ENCODE measurements around the gene GOLPH3L.

The GOLPH3L gene

DNA sequence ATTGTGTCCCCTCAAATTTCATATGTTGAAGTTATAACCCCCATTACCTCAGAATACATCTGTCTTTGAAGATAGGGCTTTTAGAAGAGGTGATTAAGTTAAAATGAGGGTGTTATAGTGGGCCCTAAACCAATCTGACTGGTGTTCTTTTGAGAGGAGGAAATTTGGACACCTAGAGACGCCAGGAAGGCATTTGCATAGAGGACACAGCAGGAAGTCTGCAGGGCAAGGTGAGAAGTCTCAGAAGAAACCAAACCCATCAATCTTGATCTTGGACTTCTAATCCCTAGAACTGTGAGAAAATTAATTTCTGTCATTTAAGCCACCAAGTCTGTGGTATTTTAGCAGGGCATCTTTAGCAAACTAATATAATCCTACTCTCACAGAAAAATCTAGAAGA, 13.0 kb downstream of the GOLPH3L start:
- no peak for DNase-seq (ENCODE audit: extremely low read depth, insufficient read length)
- H3K36me3 ChIP-seq (ENCODE audit: control insufficient read depth, insufficient read depth, low read length), result peaks cover 2% of the 10 kb centered on the region; the same call in 1 of the 2 replicates
- TF ChIP-seq, protein P1, sequence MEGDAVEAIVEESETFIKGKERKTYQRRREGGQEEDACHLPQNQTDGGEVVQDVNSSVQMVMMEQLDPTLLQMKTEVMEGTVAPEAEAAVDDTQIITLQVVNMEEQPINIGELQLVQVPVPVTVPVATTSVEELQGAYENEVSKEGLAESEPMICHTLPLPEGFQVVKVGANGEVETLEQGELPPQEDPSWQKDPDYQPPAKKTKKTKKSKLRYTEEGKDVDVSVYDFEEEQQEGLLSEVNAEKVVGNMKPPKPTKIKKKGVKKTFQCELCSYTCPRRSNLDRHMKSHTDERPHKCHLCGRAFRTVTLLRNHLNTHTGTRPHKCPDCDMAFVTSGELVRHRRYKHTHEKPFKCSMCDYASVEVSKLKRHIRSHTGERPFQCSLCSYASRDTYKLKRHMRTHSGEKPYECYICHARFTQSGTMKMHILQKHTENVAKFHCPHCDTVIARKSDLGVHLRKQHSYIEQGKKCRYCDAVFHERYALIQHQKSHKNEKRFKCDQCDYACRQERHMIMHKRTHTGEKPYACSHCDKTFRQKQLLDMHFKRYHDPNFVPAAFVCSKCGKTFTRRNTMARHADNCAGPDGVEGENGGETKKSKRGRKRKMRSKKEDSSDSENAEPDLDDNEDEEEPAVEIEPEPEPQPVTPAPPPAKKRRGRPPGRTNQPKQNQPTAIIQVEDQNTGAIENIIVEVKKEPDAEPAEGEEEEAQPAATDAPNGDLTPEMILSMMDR (IDR thresholded peaks at IDR 0.05; ENCODE audit: insufficient read depth, low read length, poor library complexity, severe bottlenecking), result no peak
- no peaks in the 10 kb centered on the region for H3K27me3 ChIP-seq (replicated peaks; ENCODE audit: control insufficient read depth, insufficient read depth, low read length)
- H3K4me3 ChIP-seq (replicated peaks; ENCODE audit: low read depth, low read length), result no peak overlapping the region

DNA sequence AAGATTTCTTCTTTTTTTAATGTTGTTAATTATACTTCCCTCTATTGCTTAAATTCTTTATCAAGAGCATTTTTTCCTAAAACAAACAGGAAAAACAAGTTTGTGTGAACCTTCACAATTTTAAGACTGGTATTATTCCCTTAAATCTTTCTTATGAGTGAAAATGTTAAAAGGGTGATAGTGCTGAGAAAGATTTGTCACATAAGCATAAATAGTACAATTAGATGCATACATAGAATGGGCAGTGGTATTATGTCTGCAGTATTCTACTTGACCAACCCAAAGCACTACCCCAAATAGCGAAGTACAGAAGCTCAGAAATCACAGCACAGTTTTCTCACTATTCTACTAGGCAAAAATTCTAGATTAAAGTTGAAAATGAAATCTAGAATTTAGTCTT, 18.0 kb downstream of the GOLPH3L start:
- H3K4me3 ChIP-seq (replicated peaks; ENCODE audit: low read depth, low read length), result no peak overlapping the region
- H3K27me3 ChIP-seq (replicated peaks; ENCODE audit: control insufficient read depth, insufficient read depth, low read length), result no peaks in the 10 kb centered on the region
- no peak for DNase-seq (ENCODE audit: extremely low read depth, insufficient read length)
- H3K36me3 ChIP-seq (ENCODE audit: control insufficient read depth, insufficient read depth, low read length), result no peaks in the 10 kb centered on the region; the same call in 1 of the 2 replicates
- TF ChIP-seq, protein P1 (IDR thresholded peaks at IDR 0.05; ENCODE audit: insufficient read depth, low read length, poor library complexity, severe bottlenecking), result no peak

DNA sequence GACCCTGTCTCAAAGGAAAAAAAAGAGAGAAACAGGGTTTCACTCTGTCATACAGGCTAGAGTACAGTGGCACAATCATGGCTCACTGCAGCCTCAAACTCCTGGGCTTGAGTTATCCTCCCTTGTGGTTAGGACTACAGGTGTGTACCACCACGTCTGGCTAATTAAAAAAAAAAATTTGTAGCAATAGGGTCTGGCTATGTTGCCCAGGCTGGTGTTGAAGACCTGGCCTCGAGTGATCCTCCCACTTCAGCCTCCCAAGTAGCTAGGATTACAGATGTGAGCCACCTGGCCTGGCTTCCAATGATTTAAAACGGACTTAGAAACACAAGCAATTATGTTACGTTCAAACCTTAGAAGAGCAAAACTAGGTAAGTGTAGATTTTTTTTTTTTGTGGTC, 22.1 kb downstream of the GOLPH3L start:
- TF ChIP-seq, protein P1 (IDR thresholded peaks at IDR 0.05; ENCODE audit: insufficient read depth, low read length, poor library complexity, severe bottlenecking), result no peak
- DNase-seq (ENCODE audit: extremely low read depth, insufficient read length), result no peak
- Histone ChIP-seq H3K4me3 (replicated peaks; ENCODE audit: low read depth, low read length) (no peak overlapping the region), H3K27me3 (replicated peaks; ENCODE audit: control insufficient read depth, insufficient read depth, low read length) (no peaks in the 10 kb centered on the region), H3K36me3 (ENCODE audit: control insufficient read depth, insufficient read depth, low read length) (no peaks in the 10 kb centered on the region; the same call in 1 of the 2 replicates)

DNA sequence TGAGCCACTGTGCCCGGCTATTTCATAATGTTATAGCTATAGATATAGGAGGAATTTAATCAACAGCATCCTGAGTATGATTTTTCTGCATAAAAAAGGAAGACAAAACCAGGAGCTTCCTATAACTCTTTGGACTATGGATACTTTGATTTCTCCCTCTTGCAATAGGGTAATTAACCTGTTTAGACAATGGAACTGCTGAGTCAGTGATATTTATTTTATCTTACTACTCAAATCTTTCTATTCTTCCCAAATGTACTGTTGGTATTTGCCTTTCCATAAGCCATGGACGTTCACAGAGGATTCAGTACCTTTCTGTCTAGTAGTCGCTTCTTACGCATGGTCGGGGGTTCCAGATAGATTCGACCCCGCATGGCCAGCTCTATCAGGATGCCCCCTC, 33.6 kb downstream of the GOLPH3L start:
- TF ChIP-seq, protein P1 (IDR thresholded peaks at IDR 0.05; ENCODE audit: insufficient read depth, low read length, poor library complexity, severe bottlenecking), result no peak
- DNase-seq (ENCODE audit: extremely low read depth, insufficient read length), result no peak
- Histone ChIP-seq H3K4me3 (replicated peaks; ENCODE audit: low read depth, low read length) (no peak overlapping the region), H3K36me3 (ENCODE audit: control insufficient read depth, insufficient read depth, low read length) (no peaks in the 10 kb centered on the region), H3K27me3 (replicated peaks; ENCODE audit: control insufficient read depth, insufficient read depth, low read length) (no peaks in the 10 kb centered on the region)

DNA sequence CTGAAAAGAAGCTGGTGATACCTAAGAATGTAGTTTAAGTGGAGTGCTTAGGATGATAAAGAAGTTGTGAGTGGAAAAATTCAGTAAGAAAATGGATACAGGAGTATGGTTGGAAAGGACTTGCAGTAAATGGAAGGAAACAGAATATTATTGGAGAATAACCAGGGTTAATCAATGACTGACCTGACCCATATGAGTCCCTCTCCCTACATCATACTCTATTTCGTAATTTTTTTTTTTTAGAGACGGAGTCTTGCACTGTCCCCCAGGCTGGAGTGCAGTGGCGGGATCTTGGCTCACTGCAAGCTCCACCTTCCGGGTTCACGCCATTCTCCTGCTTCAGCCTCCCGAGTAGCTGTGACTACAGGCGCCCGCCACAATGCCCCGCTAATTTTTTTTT, 34.1 kb downstream of the GOLPH3L start:
- no peak for DNase-seq (ENCODE audit: extremely low read depth, insufficient read length)
- H3K4me3 ChIP-seq (replicated peaks; ENCODE audit: low read depth, low read length), result no peak overlapping the region
- H3K27me3 ChIP-seq (replicated peaks; ENCODE audit: control insufficient read depth, insufficient read depth, low read length), result no peaks in the 10 kb centered on the region
- H3K36me3 ChIP-seq (ENCODE audit: control insufficient read depth, insufficient read depth, low read length), result no peaks in the 10 kb centered on the region
- TF ChIP-seq, protein P1 (IDR thresholded peaks at IDR 0.05; ENCODE audit: insufficient read depth, low read length, poor library complexity, severe bottlenecking), result no peak

DNA sequence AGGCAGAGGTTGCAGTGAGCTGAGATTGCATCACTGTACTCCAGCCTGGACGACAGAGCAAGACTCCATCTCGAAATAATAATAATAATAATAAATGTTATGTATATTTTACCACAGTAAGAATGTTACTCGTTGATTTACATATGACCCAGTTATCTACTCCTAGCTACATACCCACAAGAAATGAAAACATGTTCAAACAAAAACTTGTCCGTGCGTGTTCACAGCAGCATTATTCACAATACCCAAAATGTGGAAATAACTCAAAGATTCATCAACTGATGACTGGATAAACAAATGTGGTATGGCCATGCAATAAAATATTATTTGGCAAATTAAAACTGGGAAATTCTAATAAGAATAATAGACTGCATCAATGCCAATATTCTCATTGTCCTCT, 35.8 kb downstream of the GOLPH3L start:
- Histone ChIP-seq H3K4me3 (replicated peaks; ENCODE audit: low read depth, low read length) (no peak overlapping the region), H3K36me3 (ENCODE audit: control insufficient read depth, insufficient read depth, low read length) (no peaks in the 10 kb centered on the region; the same call in 1 of the 2 replicates), H3K27me3 (replicated peaks; ENCODE audit: control insufficient read depth, insufficient read depth, low read length) (no peaks in the 10 kb centered on the region)
- DNase-seq (ENCODE audit: extremely low read depth, insufficient read length), result no peak
- TF ChIP-seq, protein P1 (IDR thresholded peaks at IDR 0.05; ENCODE audit: insufficient read depth, low read length, poor library complexity, severe bottlenecking), result no peak
